ENCODE data around the gene UGT1A10. TPM values are rescaled to one million over a fixed set of nuclear protein-coding genes. Genes with fewer than 3 reads are reported as not detected.
A peak's percentile ranks its signal among the peaks of the same experiment; 100 is the strongest.

The UGT1A10 gene
- total RNA-seq, 1 donor: not detected

DNA sequence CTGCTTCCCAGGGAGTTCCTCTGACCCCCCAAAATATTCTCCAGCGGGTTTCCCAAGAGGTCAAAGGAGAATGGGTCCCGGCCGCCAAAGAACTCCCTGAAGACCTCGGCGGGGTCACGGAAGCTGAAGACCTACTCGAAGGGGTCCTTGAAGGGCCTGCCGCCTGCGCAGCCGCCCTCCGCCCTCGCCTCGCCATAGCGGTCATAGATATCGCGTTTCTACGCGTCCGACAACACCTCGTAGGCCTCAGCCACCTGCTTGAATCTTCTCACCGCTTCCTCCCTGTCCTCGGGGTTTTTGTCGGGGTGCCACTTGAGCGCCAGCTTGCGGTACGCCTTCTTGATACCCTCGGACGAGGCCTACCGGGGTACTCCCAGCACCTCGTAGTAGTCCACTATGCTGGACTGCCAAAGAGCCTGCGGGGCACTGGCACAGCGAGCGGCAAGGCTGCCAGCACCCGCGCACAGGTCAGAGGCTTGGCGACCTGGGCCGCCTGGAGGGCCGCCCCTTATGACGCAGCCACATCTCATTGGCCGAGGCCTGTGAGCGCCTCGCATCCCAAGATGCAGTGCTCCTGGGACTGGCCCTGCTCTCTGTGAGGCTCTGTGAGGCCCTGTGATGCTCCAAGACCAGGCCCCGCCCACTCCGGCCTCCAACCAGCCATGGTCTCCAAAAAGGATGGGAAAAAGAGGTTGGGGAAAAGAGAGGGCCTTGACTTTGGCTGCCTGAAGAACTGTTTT is 118.8 kb downstream of the UGT1A10 start:
- DNase-seq (ENCODE audit: low read depth): no peak
- TF ChIP-seq, protein P1, sequence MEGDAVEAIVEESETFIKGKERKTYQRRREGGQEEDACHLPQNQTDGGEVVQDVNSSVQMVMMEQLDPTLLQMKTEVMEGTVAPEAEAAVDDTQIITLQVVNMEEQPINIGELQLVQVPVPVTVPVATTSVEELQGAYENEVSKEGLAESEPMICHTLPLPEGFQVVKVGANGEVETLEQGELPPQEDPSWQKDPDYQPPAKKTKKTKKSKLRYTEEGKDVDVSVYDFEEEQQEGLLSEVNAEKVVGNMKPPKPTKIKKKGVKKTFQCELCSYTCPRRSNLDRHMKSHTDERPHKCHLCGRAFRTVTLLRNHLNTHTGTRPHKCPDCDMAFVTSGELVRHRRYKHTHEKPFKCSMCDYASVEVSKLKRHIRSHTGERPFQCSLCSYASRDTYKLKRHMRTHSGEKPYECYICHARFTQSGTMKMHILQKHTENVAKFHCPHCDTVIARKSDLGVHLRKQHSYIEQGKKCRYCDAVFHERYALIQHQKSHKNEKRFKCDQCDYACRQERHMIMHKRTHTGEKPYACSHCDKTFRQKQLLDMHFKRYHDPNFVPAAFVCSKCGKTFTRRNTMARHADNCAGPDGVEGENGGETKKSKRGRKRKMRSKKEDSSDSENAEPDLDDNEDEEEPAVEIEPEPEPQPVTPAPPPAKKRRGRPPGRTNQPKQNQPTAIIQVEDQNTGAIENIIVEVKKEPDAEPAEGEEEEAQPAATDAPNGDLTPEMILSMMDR (IDR thresholded peaks at IDR 0.05; ENCODE audit: insufficient read depth, low read depth, low read length): no peak

DNA sequence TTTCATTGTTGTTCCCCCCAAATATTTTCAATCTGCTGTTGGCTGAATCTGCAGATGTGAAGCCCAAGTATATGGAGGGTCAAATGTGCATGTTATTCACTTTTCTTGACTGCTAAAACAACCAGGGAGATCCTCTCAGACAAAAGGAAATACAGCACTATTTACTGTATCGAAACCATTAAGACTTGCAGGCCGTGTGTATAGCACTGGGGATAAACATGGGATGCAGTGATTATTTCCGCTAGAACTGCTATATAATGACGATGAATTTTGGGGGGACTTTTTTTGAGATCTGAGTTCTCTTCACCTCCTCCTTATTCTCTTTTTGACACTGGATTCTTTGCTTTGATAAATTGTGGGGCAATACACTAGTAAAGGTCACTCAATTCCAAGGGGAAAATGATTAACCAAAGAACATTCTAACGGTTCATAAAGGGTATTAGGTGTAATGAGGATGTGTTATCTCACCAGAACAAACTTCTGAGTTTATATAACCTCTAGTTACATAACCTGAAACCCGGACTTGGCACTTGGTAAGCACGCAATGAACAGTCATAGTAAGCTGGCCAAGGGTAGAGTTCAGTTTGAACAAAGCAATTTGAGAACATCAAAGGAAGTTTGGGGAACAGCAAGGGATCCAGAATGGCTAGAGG is 120.3 kb downstream of the UGT1A10 start:
- TF ChIP-seq, protein P1 (IDR thresholded peaks at IDR 0.05; ENCODE audit: insufficient read depth, low read depth, low read length): no peak
- no peak for DNase-seq (ENCODE audit: low read depth)
- H3K4me3 ChIP-seq (ENCODE audit: low read depth, low read length): no peak overlapping the region

More for the DNA sequence above, 118.8 kb downstream of the UGT1A10 start:
- no peak overlapping the region for H3K4me3 ChIP-seq (ENCODE audit: low read depth, low read length)

DNA sequence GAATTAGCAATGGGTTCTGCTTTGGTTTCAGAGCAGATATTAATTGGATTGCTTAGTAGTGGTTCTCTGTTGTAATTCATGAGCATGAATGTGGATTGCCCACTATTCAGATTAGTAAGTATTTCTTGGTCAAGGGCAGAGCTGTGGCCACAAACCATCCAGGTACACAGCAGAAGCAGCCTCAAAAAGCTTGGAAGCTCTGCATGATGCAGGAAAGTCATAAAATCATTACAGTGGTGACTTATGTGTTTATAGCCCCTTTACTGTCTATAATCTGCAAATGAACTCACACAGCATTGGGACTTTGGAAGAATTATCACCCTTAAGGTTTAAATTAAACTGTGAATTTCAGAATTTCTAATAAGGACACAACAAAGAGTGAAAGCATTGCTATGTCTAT is 121.9 kb downstream of the UGT1A10 start:
- TF ChIP-seq, protein P1 (IDR thresholded peaks at IDR 0.05; ENCODE audit: insufficient read depth, low read depth, low read length): no peak
- no peak overlapping the region for H3K4me3 ChIP-seq (ENCODE audit: low read depth, low read length)
- no peak for DNase-seq (ENCODE audit: low read depth)

DNA sequence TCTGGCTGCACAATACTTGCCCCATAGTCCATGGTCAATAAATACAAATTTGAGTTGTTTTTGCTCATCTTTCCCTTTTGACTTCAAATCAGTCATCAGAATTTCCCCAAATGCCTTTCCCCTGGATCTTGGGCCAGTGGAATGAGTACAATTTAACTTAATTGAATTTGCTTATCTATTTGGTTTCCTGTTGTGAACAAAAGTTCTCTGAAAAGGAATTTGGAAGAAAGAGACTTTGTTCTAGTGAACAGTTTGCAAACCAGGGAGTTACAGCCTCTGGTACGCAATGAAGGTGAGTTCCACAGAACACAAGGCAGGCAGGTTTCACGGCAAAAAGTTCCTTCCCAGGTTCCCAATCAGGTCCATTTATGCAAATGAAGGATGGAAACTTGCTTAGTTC is 122.6 kb downstream of the UGT1A10 start:
- TF ChIP-seq, protein P1 (IDR thresholded peaks at IDR 0.05; ENCODE audit: insufficient read depth, low read depth, low read length): no peak
- H3K4me3 ChIP-seq (ENCODE audit: low read depth, low read length): no peak overlapping the region
- DNase-seq (ENCODE audit: low read depth): no peak

DNA sequence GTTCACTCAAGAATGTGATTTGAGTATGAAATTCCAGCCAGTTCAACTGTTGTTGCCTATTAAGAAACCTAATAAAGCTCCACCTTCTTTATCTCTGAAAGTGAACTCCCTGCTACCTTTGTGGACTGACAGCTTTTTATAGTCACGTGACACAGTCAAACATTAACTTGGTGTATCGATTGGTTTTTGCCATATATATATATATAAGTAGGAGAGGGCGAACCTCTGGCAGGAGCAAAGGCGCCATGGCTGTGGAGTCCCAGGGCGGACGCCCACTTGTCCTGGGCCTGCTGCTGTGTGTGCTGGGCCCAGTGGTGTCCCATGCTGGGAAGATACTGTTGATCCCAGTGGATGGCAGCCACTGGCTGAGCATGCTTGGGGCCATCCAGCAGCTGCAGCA is 123.8 kb downstream of the UGT1A10 start, which contains the start of gene UGT1A1:
TSS of gene UGT1A1 (plus strand) at position 228 of the 400 bp plus-strand sequence. CDS start at position 246, 18 bp downstream.
- TF ChIP-seq, protein P1 (IDR thresholded peaks at IDR 0.05; ENCODE audit: insufficient read depth, low read depth, low read length): no peak
- DNase-seq (ENCODE audit: low read depth): no peak
- H3K4me3 ChIP-seq (ENCODE audit: low read depth, low read length): no peak within 1 kb of the TSS

DNA sequence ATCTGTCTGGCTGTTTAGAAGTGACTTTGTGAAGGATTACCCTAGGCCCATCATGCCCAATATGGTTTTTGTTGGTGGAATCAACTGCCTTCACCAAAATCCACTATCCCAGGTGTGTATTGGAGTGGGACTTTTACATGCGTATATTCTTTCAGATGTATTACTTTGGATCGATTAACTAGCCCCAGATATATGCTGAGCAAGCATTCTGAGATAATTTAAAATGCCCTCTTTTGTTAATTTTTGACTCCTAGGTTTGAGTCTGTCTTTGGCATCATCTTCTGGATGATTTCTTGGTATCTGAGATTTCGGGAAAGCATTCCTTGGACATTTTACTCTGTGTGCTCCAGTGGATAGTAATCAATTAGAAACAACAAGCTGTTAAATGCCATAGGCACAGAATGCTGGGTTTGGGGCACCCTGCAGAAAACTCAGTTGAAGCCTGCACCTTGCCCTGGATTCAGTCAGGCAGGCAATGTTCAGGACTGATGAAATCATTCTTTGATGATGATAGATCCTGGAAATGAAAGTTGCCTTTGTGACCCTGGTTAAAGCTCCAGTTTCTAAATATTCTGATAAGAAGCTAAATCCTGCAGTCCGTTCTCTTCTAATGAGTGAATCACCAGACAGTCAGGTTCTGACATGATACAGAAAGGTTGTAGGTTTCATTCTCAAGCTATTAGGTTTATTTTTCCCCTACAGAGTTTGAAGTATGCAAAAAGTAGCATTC is 125.0 kb downstream of the UGT1A10 start:
- H3K4me3 ChIP-seq (ENCODE audit: low read depth, low read length): no peak overlapping the region
- DNase-seq (ENCODE audit: low read depth): peak; percentile 58
- TF ChIP-seq, protein P1 (IDR thresholded peaks at IDR 0.05; ENCODE audit: insufficient read depth, low read depth, low read length): no peak
